CD14-positive monocyte (primary cell): Measurements from ENCODE around the gene CSNK1G2. TPM values are rescaled to one million over a fixed set of nuclear protein-coding genes. Genes with fewer than 3 reads are reported as not detected.

Experiments used
- DNase-seq, 3 donors: peaks; one replicate each; pipeline ENCODE4 v3.0.0-alpha.2; 2011 to 2022
- H2AFZ ChIP-seq: 2 replicates; pipeline ENCODE4 v1.6.0; 2012; ENCODE audit warnings: mild to moderate bottlenecking, low read depth, low read length, inconsistent platforms; ENCODE audit not compliant: insufficient read depth, poor library complexity, severe bottlenecking
- H3K27ac ChIP-seq, 2 donors: 1 replicate in 1 of 2; 2 replicates in 1 of 2; pipeline ENCODE4 v1.5.1; 2012 to 2013; ENCODE audit warnings: low read length in 2 of 2, control low read depth in 1 of 2, inconsistent platforms in 1 of 2, low read depth in 1 of 2, mild to moderate bottlenecking in 1 of 2
- H3K27me3 ChIP-seq, 2 donors: one replicate each; pipeline versions ENCODE4 v1.6.0 to v1.6.1; 2011 to 2013; ENCODE audit warnings: low read length in 2 of 2; ENCODE audit not compliant: control insufficient read depth in 2 of 2, insufficient read depth in 2 of 2
- H3K36me3 ChIP-seq, 2 donors: replicated peaks in 1 of 2; 1 replicate in 1 of 2; 2 replicates in 1 of 2; pipeline versions ENCODE4 v1.5.1 to v1.6.1; 2012 to 2013; ENCODE audit warnings: low read length in 2 of 2, control low read depth in 1 of 2, inconsistent platforms in 1 of 2, mild to moderate bottlenecking in 1 of 2; ENCODE audit not compliant: insufficient read depth in 2 of 2, control insufficient read depth in 1 of 2
- H3K4me1 ChIP-seq, 2 donors: 1 replicate in 1 of 2; 2 replicates in 1 of 2; pipeline versions ENCODE4 v1.5.1 to v1.6.1; 2012 to 2013; ENCODE audit warnings: low read length in 2 of 2, control low read depth in 1 of 2, inconsistent platforms in 1 of 2, mild to moderate bottlenecking in 1 of 2, moderate library complexity in 1 of 2; ENCODE audit not compliant: insufficient read depth in 2 of 2, control insufficient read depth in 1 of 2
- H3K4me2 ChIP-seq: replicated peaks from 2 replicates; pipeline ENCODE3; 2012; ENCODE audit warnings: low read length, moderate library complexity, mild to moderate bottlenecking; ENCODE audit not compliant: poor library complexity, severe bottlenecking; ENCODE audit errors: extremely low read depth
- H3K4me3 ChIP-seq, 3 experiments: fragments of 200-600 bp in 1 of 3; sonication (generic) in 1 of 3; replicated peaks in 1 of 3; 1 replicate in 2 of 3; 2 replicates in 1 of 3; pipeline ENCODE4 v1.5.1; 2011 to 2013; ENCODE audit warnings: low read length in 3 of 3, mild to moderate bottlenecking in 3 of 3, control low read depth in 2 of 3, low read depth in 2 of 3, inconsistent platforms in 1 of 3, moderate library complexity in 1 of 3
- H3K79me2 ChIP-seq: 2 replicates; pipeline ENCODE4 v1.6.0; 2012; ENCODE audit warnings: mild to moderate bottlenecking, control low read depth, inconsistent platforms, low read length, moderate library complexity; ENCODE audit not compliant: insufficient read depth
- H3K9ac ChIP-seq: 2 replicates; pipeline ENCODE4 v1.6.0; 2017; ENCODE audit warnings: low read length, mild to moderate bottlenecking; ENCODE audit not compliant: insufficient read depth, poor library complexity, severe bottlenecking
- H3K9me3 ChIP-seq, 2 donors: replicated peaks in 1 of 2; 1 replicate in 1 of 2; 2 replicates in 1 of 2; pipeline versions ENCODE4 v1.5.1 to v1.6.1; 2012 to 2013; ENCODE audit warnings: low read length in 2 of 2, control low read depth in 1 of 2; ENCODE audit not compliant: control insufficient read depth in 1 of 2, insufficient read depth in 1 of 2
- H4K20me1 ChIP-seq: 2 replicates; pipeline ENCODE4 v1.6.0; 2012; ENCODE audit warnings: mild to moderate bottlenecking, low read length, control low read depth, moderate library complexity; ENCODE audit not compliant: insufficient read depth
- H3K27ac Mint-ChIP-seq, 7 donors: one replicate each; pipeline ENCODE4 v1.8.0; 2020; ENCODE audit warnings: mild to moderate bottlenecking in 7 of 7, mixed read lengths in 7 of 7, moderate library complexity in 6 of 7, inconsistent platforms in 2 of 7
- H3K27me3 Mint-ChIP-seq, 3 donors: one replicate each; pipeline ENCODE4 v1.8.0; 2021 to 2022; ENCODE audit warnings: low read depth in 3 of 3, mild to moderate bottlenecking in 3 of 3, mixed read lengths in 3 of 3, moderate library complexity in 3 of 3, inconsistent platforms in 1 of 3
- H3K36me3 Mint-ChIP-seq, 2 donors: one replicate each; pipeline ENCODE4 v1.8.0; 2020; ENCODE audit warnings: mixed read lengths in 2 of 2, inconsistent platforms in 1 of 2, mild to moderate bottlenecking in 1 of 2
- H3K4me1 Mint-ChIP-seq: one replicate; pipeline ENCODE4 v1.8.0; 2020; ENCODE audit warnings: mild to moderate bottlenecking, mixed read lengths
- H3K4me3 Mint-ChIP-seq, 2 donors: one replicate each; pipeline ENCODE4 v1.8.0; 2020; ENCODE audit warnings: mild to moderate bottlenecking in 2 of 2, mixed read lengths in 2 of 2, moderate library complexity in 1 of 2
- H3K9me3 Mint-ChIP-seq, 7 donors: one replicate each; pipeline ENCODE4 v1.8.0; 2020 to 2022; ENCODE audit warnings: mixed read lengths in 7 of 7, mild to moderate bottlenecking in 6 of 7, moderate library complexity in 6 of 7, inconsistent platforms in 2 of 7
- CTCF ChIP-seq: fragments of 200-600 bp; IDR thresholded peaks from one replicate; pipeline ENCODE4 v1.8.0; 2022; ENCODE audit warnings: antibody characterized with exemption, mild to moderate bottlenecking
- WGBS: methylation state at CpG from one replicate; pipeline ENCODE4 v1.1.5; 2013; ENCODE audit warnings: missing lambda C conversion rate; ENCODE audit not compliant: insufficient coverage; 5-methylcytosine and 5-hydroxymethylcytosine counted together
- intact Hi-C, 2 donors: fragments of 100-400 bp; cut with micrococcal nuclease; formaldehyde crosslinking; loops; one replicate each; pipeline versions ENCODE4 v1.15.0 to v1.15.1; 2023
- polyA plus RNA-seq, 3 donors: library from polyadenylated mRNA; depleted of rRNA in 1 of 3; unstranded in 2 of 3; stranded (reverse) in 1 of 3; fragments of 300-500 nt in 2 of 3; fragments of >200 nt in 1 of 3; fragmentation: Illumina TruSeq in 2 of 3; gene quantifications; 1 replicate in 2 of 3; 2 replicates in 1 of 3; pipeline ENCODE4 v1.2.3, GENCODE V29; 2012 to 2021

The CSNK1G2 gene
- polyA plus RNA-seq, 3 donors, result 10.8 to 215 (median 20.3) TPM

- Histone ChIP-seq H3K36me3 (peaks cover 49 to 54% of the 10 kb centered on the region in 2 donors), H3K9ac (no peak overlapping the region), H3K4me3 (no peak overlapping the region), H3K4me2 (no peak overlapping the region), H4K20me1 (peaks cover 7% of the 10 kb centered on the region), H3K27ac (no peak overlapping the region), H3K9me3 (no peaks in the 10 kb centered on the region), H3K79me2 (peaks cover 11% of the 10 kb centered on the region), H3K4me1 (peaks cover 23 to 27% of the 10 kb centered on the region in 2 donors), H2AFZ (no peak overlapping the region), H3K27me3 (no peaks in the 10 kb centered on the region)
- DNase-seq, result no peak
- TF ChIP-seq CTCF, result no peak
- 98% methylated on average over 26 of the region's 28 CpGs for WGBS
- Mint-ChIP-seq H3K36me3 (peaks cover 30 to 76% of the 10 kb centered on the region in 2 donors), H3K27me3 (peaks cover 0 to 3% (median 2%) of the 10 kb centered on the region in 3 donors), H3K9me3 (peaks cover 0 to 5% (median 0%) of the 10 kb centered on the region in 7 donors), H3K27ac (no peak overlapping the region), H3K4me3 (no peak overlapping the region), H3K4me1 (peaks cover 22% of the 10 kb centered on the region)
- intact Hi-C loops, result no loop called here
Measured at GRCh38 chr19:1918975-1919374, 22.0 kb upstream of the CSNK1G2 start.

DNA sequence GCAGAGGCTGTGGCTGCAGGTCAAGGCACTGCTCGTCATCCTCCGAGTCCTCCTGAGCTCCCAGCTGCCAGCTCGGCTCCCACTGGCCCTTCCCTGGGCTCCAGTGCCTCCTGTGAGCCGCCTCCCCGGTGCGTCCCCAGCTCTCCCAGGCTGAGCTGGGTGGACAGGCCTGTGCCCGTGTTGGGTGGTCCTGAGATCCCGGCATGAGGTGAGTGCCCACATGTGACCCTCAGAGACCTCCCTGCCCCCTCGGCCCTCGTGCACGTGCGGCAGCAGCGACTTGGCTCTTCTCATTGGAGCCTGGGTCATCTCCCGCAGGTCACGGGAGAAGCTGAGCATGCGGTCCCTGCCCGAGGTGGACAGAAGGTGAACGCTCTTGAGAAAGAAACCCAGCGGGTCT lies 20.3 kb upstream of the CSNK1G2 start:
- peaks cover 53 to 55% of the 10 kb centered on the region in 2 donors for H3K36me3 ChIP-seq
- no peaks in the 10 kb centered on the region for H3K9me3 ChIP-seq

More for the DNA sequence above, 20.3 kb upstream of the CSNK1G2 start:
- WGBS, result 97% methylated on average over 19 of the region's 19 CpGs
- peaks cover 25% of the 10 kb centered on the region for H3K4me1 Mint-ChIP-seq
- Histone ChIP-seq H2AFZ (no peak overlapping the region), H3K9ac (no peak overlapping the region), H3K27ac (no peak overlapping the region), H3K27me3 (no peaks in the 10 kb centered on the region), H3K4me1 (peaks cover 31 to 36% of the 10 kb centered on the region in 2 donors), H3K4me3 (no peak overlapping the region), H3K4me2 (no peak overlapping the region), H3K79me2 (no peaks in the 10 kb centered on the region), H4K20me1 (no peaks in the 10 kb centered on the region)
- intact Hi-C loops, result no loop called here
- H3K27me3 Mint-ChIP-seq, result peaks cover 0 to 3% (median 2%) of the 10 kb centered on the region in 3 donors
- no peak overlapping the region for H3K4me3 Mint-ChIP-seq
- DNase-seq, result no peak
- peaks cover 0 to 5% (median 0%) of the 10 kb centered on the region in 7 donors for H3K9me3 Mint-ChIP-seq
- TF ChIP-seq CTCF, result no peak
- H3K36me3 Mint-ChIP-seq, result peaks cover 41 to 83% of the 10 kb centered on the region in 2 donors
- no peak overlapping the region for H3K27ac Mint-ChIP-seq
